H1 (cell line): ENCODE results near the gene AFAP1L2.

Experiments
- BRCA1 ChIP-seq: IDR thresholded peaks from 2 replicates; pipeline ENCODE4 v1.6.1; 2012; ENCODE audit warnings: low read depth, low read length, improper control_type of control experiment
- CHD1 ChIP-seq: IDR thresholded peaks from 2 replicates; pipeline ENCODE4 v1.6.1; 2012; ENCODE audit warnings: low read depth, low read length, improper control_type of control experiment
- CTBP2 ChIP-seq: IDR thresholded peaks from 2 replicates; pipeline ENCODE4 v1.7.0; 2011; ENCODE audit warnings: borderline replicate concordance, mild to moderate bottlenecking, moderate library complexity, mixed read lengths, low read length; ENCODE audit not compliant: insufficient read depth, insufficient read length
- CTCF ChIP-seq, 3 experiments: IDR thresholded peaks; 1 replicate in 2 of 3; 2 replicates in 1 of 3; pipeline versions ENCODE4 v1.5.1 to v1.6.1; 2011; ENCODE audit warnings: low read length in 3 of 3, mild to moderate bottlenecking in 3 of 3, inconsistent platforms in 2 of 3, low read depth in 1 of 3, moderate library complexity in 1 of 3; ENCODE audit not compliant: insufficient read depth in 1 of 3; ENCODE audit errors: control extremely low read depth in 1 of 3
- KDM1A ChIP-seq: fragments of 200-600, 300-600 bp; sonication (generic); IDR thresholded peaks from 2 replicates; pipeline ENCODE4 v1.7.1; 2016; ENCODE audit warnings: mild to moderate bottlenecking, low read length, borderline replicate concordance
- POLR2A ChIP-seq, 2 experiments: IDR thresholded peaks; 1 replicate in 1 of 2; 2 replicates in 1 of 2; pipeline ENCODE4 v1.6.1; 2011; ENCODE audit warnings: low read depth in 2 of 2, low read length in 2 of 2, mild to moderate bottlenecking in 2 of 2; ENCODE audit errors: control extremely low read depth in 1 of 2
- TAF1 ChIP-seq: IDR thresholded peaks from 2 replicates; pipeline ENCODE4 v1.6.1; 2011; ENCODE audit warnings: mild to moderate bottlenecking, low read depth, low read length
- ZNF274 ChIP-seq: IDR thresholded peaks from 2 replicates; pipeline ENCODE4 v1.7.0; 2012; ENCODE audit warnings: low read length, borderline replicate concordance; ENCODE audit errors: extremely low read depth

DNA sequence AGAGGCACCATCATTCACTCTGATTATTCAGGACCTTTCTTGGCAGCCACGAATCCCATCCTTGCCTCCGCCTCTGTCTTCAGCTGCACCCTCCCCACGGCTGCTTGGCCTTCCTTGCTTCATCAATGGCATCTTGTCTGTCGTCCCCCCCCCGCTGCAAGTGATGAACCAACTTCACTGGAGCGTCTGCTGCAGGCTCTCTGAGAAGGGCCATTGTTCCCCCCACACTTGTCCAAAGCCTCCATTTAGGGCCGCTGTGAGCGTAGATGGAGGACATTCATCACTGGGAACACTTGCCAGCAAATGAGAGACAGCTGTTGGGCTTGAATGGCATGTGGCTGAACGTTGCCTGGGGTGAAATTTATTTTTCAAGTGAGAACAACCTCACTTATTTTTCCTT, 20.1 kb downstream of the AFAP1L2 start:
- TF ChIP-seq CTCF (IDR thresholded peaks at IDR 0.05; ENCODE audit: control extremely low read depth in 1 of 3, insufficient read depth in 1 of 3, low read depth in 1 of 3, low read length in 3 of 3) (no peak), CTBP2 (no peak), POLR2A (IDR thresholded peaks at IDR 0.05; ENCODE audit: control extremely low read depth in 1 of 2, low read depth in 2 of 2, low read length in 2 of 2) (no peak), TAF1 (no peak), BRCA1 (no peak), CHD1 (no peak), KDM1A (no peak), ZNF274 (no peak)
